HG03280 (cell line): ENCODE results near the gene SERINC5.
"Not testable (repeated sequence)": the region's sequence is repeated elsewhere in the genome, so short reads cannot be mapped to it uniquely, and the experiment has no call there.

ENCODE experiments used
- ATAC-seq: cut with Tn5 transposase; IDR thresholded peaks from one replicate; pipeline ENCODE4 v1.9.1; 2021; ENCODE audit warnings: mild to moderate bottlenecking, moderate library complexity; ENCODE audit not compliant: unreplicated experiment

SERINC5 gene

DNA sequence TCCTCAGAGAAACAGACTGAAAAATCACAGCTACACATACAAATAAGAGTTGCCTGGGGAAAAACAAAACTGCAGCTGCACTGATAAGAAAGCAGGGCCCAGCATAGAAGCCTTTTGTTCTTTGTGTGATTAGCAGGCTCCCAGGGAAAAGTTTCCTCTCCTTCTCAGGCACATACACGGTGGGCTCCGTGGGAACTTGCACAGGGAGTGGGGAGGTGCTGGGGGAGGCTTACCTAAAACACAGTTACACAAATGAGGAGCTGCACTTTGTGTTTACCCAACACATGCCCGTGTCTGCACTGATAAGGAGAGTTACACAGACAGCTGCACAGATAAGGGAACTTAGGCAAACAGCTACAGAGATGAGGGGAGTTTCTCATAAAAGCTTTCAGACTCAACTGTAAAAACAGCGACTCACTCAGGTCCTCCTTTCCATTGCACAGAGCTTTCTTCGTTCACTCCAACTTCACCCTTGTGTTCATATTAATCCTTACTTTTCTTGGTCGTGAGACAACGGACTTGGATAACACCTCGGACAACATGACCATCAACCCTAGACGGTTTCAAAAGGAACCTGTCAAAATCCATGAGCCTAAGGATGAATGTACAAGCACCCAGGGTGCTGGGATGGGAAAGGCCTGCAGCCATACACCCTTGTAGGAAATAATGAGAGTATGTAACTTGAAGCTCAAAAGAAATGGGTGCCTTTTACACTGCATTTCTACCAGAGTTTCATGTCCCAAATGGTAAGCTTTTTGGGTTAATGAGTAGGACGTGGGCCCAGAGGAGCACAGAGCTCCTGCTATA, 50.8 kb downstream of the SERINC5 start:
- no peak for ATAC-seq

DNA sequence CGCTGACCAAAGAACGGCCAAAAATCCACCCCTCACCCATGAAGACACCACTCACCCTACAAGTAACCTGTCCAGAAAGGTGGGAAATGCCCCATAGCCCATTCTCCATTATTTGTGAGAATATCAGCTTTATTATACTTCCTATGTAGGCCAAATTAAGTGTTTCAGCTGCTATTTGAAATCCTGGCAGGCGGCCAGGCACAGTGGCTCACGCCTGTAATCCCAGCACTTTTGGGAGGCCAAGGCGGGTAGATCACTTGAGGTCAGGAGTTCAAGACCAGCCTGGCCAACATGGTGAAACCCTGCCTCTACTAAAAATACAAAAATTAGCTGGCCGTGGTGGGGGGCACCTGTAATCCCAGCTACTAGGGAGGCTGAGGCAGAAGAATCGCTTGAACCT, 54.1 kb downstream of the SERINC5 start:
- ATAC-seq, result not testable (repeated sequence)

DNA sequence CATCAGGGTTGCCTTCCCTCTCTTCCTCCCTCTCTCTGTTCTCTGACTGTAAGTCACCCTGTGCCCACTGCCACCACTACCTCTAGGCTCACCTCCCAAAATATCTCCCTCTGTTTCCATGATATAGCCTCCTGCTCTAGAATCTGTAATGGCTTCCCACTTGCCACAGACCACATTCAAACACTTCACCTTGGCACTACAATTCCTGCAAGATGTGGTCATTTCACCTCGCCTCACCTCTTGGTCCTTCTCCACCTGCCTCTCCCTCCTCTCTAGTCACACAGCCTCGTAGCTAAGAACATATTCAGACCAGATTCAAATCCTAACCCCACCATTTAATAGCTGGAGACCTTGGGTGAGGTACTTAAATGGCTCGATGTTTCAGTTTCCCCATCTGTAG, 56.9 kb downstream of the SERINC5 start:
- ATAC-seq, result no peak

DNA sequence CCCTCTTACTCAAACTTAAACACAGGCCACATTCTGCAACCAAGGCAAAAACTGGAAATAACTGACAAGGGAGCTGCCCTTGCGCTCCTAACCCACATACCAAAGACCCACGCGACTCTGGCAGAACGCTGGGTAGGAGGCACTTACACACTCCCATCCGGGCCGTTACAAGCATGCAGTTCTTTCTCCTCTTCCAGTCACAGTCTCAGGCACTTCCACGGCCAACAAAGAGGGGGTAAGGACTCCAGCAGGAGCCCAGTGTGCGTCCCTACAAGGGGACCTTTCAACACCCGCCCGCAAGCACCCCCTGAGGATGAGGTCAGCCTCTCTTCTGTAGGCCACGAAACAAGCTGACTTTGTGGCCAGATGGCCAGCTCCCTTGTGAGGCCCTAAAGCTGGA, 57.4 kb downstream of the SERINC5 start:
- ATAC-seq, result no peak

DNA sequence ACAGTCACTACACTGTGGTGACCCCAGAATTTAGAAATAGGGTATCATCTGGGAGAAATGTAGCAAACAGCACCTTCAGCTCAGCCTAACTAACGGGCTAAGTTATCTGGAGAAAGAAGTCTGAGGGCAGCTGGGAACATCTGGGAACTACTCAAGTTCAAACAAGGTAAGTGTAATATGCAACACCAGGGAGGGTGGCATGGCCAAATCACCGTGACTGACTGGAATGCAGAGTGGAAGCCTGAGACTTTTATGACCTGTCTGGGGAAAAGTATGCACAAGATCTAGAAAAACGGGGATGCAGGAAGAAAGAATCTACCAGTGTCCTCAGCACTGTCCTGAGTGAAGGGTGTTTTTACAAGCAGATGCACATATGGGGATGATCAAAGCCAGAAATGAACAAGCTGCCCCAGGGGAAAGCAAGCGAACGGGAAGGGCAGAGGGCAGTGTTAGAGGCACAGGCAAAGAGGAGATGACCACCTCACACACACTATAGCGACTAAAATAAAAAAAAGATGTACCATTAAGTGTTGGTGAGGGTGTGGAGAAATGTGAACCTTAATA, 59.9 kb downstream of the SERINC5 start:
- ATAC-seq, result no peak

DNA sequence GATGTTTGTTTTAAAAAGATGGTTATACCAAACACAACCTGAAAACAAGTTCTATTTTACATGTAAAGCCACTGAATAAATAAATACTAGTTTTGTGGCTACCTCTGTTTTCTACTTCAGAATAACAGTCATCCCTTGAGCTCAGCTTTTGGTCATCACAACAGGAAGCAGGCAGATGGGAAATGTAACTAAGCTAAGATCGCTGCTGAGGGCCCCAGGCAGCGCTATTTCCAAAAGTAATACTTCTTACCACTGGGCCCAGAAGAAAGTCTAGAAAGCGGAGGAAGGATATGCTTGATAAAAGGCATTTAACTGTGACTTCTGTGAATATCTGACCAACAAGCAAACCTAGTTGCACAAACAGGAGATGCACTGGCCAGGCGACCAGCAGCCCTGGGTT, 61.4 kb downstream of the SERINC5 start:
- no peak for ATAC-seq

DNA sequence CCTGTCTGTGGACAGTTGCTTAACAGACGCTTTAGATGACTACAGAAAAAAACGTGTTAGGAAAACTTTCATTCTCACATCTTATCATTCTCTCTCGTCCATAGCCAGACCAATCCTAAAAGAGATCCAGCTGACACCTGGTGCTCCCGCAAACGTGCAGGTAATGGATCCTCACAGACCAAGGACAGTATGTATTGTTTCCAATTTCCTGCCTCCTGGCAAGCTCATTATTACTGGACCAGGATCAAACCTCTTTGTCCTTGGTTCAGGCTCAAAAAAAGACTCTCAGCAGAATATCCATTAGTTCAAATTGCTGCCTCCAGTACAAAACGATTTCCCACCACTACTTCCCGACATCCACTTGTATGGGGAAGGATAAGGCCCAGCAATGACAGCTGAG, 62.4 kb downstream of the SERINC5 start:
- ATAC-seq, result no peak

DNA sequence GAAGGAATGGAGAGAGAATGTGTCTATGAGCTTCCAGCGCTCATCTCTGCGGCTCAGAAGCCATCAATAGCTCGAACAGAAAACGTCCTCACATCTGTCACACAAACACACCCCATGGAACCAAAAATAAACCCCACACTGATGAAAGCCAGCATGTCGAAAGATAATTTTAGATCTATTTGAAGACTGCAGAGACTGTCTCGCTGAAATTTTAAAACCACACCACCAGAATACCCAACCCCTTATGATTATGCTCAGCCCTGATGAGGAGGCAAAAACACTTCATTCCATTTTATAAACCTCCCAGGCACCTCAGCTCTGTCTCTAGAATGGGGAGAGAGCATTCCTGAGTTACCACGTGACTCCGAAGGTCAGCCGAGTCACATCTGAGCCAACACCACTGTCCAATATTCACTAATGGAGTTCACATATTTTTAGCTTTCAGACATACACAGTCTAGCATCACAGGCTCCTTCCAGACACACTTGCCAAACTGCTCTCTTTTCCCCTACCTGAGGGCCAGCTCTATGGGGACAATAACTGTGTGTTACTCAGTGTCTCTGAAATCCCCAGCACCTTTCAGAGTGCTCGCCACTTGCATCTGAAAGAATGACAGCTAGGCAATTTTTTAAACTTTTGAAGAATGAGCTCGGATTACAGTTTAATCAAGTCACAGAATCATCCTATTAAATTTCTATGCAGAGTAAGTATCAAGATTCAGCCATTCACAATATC, 63.2 kb downstream of the SERINC5 start:
- no peak for ATAC-seq

DNA sequence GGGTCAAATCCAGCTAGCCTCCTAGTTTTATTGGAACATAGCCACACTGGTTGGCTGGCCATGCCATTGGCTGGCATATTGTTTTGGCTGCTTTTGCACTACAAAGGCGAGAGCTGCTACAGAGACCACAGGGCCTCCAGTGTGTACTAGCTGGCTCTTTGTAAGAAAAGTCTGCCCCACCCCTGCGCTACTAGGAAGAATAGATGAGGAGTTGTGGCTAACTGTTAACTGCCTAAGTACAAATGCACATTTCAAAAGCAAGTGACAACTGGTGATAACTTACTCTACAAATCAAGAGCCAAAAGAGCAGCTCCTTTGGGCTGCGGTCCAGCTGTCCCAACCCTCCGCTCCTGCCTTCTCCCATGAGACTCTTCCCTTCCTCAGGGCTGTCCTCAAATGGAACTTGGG, 63.9 kb downstream of the SERINC5 start:
- no peak for ATAC-seq

DNA sequence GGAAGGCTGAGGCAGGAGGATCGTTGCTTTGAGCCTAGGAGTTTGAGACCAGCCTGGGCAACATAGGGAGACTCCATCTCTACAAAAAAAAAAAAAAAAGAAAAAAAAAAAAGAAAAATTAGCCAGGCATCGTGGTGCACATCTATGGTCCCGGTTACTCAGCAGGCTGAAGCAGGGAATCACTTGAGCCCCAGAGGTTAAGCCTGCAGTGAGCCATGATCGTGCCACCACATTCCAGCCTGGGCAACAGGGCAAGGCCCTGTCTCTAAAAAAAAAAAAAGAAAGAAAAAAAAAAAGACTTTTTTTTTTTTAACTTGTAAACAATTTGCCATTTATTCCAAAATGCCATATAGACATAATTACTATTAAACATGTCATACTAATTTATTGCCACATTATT, 64.5 kb downstream of the SERINC5 start:
- no peak for ATAC-seq

DNA sequence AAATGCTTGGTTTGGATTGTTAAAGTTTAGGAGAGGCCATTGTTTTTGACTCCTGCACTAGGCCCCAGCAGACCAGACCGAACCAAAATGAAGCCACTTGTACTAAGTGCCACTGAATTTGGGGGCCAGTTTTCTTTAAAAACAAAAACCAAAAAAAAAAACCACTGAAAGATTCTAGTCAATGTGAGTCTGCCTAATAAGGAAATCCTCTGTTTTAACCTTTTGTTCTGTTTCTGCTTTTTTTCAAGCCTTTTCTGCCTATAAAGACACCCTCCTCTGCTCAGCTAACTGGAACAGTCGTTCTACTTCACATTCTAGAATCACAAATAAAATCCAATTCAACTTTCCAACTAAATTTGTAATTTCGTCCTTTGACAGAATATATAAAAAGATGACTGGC, 64.9 kb downstream of the SERINC5 start:
- ATAC-seq, result no peak

DNA sequence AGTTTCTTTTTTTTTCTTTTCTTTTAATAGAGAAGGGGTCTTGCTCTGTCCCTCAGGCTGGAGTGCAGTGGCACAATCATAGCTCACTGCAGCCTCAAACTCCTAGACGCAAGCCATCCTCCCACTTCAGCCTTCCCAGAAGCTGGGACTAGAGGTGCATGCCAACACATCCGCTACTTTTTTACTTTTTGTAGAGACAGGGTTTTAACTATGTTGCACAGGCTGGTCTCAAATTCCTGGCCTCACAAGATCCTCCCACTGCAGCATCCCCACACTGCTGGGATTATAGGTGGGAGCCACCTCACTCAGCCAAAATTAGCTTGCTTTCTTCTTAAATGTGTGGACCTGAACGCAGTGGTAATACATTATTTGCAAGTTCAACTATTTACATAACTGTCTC, 66.1 kb downstream of the SERINC5 start:
- ATAC-seq, result no peak

DNA sequence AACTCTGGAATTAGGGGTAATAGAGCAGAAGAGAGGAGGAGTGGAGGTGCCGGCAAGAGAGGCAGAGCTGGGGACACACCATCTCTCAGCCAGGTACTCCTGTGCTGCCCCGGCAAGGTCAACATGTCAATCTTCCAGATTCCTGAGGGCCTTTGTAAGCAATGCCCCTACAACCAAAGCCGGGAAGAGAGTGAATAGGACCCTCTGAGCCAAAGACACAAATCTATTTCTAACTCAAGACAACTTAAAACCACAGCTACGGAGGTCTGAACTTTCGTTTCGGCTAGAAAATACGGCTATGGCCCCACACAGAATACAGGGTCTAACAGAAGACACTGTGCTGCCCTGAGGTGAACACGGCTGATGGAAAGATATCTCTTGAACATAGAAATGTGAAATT, 66.6 kb downstream of the SERINC5 start:
- no peak for ATAC-seq

DNA sequence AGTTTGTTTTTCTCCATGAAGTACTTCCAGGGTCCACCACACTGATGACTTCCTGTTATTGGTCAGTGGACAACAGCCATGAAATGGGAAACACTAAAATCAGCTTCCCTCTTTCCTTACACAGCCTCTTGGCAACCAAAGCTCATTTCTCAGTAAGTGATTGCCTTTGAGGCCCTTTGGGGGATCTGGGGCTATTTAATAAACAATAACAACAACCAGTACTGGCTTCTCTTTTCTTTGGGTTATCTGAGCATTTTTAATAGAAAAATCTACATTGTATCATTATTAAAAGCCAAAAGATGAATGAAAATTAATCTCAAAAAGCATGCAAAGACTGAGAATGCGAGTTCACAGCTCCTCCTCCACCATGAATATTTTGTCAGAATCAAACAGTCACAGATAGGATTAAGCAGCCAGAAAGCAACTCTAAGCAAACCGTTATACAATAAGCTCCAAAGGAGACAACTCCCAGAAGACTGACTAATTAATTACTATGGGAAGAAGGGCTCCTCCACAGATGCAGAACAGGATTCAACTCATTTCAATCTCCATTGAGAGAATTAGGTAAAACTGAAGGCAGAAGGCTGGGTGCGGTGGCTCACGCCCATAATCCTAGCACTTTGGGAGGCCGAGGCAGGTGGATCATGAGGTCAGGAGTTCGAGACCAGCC, 68.3 kb downstream of the SERINC5 start:
- no peak for ATAC-seq

DNA sequence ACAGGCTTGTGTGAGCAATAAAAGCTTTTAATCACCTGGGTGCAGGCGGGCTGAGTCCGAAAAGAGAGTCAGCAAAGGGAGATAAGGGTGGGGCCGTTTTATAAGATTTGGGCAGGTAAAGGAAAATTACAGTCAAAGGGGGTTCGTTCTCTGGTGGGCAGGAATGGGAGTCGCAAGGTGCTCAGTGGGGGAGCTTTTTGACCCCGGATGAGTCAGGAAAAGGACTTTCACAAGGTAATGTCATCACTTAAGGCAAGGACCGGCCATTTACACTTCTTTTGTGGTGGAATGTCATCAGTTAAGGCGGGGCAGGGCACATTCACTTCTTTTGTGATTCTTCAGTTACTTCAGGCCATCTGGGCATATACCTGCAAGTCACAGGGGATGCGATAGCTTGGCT, 70.3 kb downstream of the SERINC5 start:
- not testable (repeated sequence) for ATAC-seq

DNA sequence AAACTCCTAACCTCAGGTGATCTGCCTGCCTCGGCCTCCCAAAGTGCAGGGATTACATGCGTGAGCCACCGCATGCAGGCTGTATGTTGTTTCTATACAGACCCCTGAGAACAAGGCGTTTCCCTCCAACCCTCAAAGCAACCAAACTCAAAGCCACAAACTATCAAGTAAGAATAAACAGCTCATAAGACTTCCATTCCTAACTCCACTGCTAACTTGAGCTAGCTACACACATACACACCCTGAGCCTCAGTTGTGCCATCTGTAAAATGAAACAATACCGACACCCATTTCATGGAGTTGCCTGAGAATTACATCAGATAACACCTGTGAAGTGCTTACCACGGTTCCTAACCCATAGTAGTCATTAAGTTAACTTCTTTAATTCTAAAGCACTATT, 70.8 kb downstream of the SERINC5 start:
- no peak for ATAC-seq

DNA sequence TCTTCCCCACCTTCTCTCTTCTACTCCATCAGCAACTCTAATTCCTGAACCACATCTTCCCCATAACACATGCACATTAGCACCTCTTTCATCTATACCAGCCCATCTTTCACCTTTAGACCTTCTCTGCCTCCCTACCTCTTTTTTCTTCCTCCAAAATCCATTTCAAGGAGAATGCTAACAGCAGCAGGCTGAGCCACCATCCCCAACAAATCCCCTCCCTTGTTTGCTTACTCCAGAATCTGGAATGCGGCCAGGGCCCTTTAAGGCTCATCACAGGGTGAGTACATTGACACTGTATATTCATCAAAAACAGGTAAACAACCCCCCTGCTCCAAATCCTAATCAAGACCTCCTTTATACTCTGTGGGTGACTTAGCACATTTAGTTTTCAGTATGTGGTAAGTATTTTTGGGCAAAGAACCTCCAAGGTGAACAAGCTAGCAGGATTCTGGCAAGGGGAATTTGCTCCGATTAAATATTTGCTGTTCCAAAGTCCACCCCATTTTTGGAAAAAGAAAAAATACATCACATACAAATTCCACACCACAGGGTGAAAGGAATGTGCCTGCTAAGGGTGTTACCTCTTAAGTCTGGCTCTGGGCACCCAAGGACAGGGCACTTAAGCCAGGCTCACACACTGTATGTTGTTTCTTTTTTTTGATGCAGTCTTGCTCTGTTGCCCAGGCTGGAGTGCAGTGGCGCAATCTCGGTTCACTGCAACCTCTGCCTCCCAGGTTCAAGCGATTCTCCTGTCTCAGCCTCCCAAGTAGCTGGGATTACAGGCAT, 71.4 kb downstream of the SERINC5 start:
- ATAC-seq, result no peak

DNA sequence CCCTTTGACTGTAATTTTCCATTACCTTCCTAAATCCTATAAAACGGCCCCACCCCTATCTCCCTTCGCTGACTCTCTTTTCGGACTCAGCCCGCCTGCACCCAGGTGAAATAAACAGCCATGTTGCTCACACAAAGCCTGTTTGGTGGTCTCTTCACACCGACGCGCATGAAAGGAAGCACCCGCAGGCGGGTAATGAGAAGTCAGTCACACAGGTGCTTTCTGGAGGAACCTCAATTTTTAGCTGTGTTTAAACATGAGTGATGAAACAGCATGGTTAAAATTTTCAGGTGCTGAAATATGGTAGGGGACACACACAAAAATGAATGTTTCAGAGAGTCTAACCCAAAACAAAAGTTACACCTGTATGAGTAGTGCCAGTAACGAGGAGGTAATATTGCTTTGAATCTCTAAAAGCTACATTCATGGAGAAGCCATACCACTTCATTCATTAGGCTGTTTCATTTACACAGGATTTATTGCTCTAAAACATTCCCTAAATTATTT, 72.1 kb downstream of the SERINC5 start:
- ATAC-seq, result not testable (repeated sequence)

DNA sequence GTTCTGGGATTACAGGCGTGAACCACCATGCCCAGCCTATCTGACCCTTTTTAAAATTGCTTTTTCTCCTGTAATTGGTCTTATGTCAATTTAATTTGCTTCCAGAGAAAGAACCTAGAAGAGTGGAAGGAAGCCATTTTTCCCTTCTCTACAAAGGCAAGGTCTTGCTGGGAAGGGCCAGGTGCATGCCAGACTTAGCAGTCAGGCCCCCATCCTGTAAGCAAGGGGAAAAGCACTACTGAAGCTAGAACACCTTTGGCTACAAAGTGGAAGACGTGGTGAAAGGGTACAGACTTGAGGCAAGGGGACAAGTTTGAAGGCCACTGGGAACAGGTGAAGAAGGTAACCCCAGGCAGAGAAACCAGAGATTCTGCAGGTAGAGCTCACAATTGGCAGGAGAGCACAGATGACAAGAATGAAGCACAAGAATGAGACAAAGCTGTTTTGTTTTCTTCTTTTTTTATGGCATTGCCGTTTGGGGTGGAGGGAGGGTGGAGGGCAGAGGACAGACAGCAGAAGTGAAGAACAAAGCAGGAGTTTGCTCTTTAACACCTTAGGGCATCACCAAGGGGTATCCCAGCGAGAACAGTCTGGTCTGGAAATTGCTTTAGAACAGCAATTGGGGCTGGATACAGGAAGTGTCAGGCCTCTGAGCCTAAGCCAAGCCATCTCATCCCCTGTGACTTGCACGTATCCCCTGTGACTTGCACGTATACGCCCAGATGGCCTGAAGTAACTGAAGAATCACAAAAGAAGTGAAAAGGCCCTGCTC, 72.9 kb downstream of the SERINC5 start:
- ATAC-seq, result no peak
